Large intestine (tissue), 3 donors: ENCODE data around the gene MYG1. TPM values are rescaled to one million over a fixed set of nuclear protein-coding genes. Genes with fewer than 3 reads are reported as not detected.

ENCODE experiments used
- DNase-seq, 2 donors: peaks; one replicate each; pipeline versions ENCODE4 v3.0.0 to v3.0.0-alpha.2; 2013
- H3K27ac ChIP-seq: one replicate; pipeline ENCODE4 v1.5.1; 2013; ENCODE audit warnings: low read length
- H3K27me3 ChIP-seq: 2 replicates; pipeline ENCODE4 v1.6.1; 2013; ENCODE audit warnings: low read length; ENCODE audit not compliant: control insufficient read depth, insufficient read depth
- H3K36me3 ChIP-seq: 2 replicates; pipeline ENCODE4 v1.6.1; 2013; ENCODE audit warnings: low read length; ENCODE audit not compliant: control insufficient read depth, insufficient read depth
- H3K4me1 ChIP-seq: one replicate; pipeline ENCODE4 v1.6.1; 2013; ENCODE audit warnings: low read length; ENCODE audit not compliant: control insufficient read depth, insufficient read depth
- H3K4me3 ChIP-seq: one replicate; pipeline ENCODE4 v1.5.1; 2013; ENCODE audit warnings: low read length
- H3K9me3 ChIP-seq: one replicate; pipeline ENCODE4 v1.6.1; 2013; ENCODE audit warnings: mild to moderate bottlenecking, low read depth, low read length, moderate library complexity; ENCODE audit not compliant: control insufficient read depth
- WGBS: methylation state at CpG from one replicate; pipeline ENCODE4 v1.1.5; 2013; ENCODE audit warnings: low lambda C conversion rate; ENCODE audit not compliant: insufficient coverage; 5-methylcytosine and 5-hydroxymethylcytosine counted together
- polyA plus RNA-seq: library from polyadenylated mRNA; unstranded; fragments of 120-200 nt; gene quantifications from one replicate; pipeline ENCODE4 v1.2.1, GENCODE V29; 2013

Gene MYG1
- polyA plus RNA-seq, 1 donor = 46.3 TPM

GRCh38 chr12:53259891-53260290, 39.6 kb upstream of the MYG1 start:
- Histone ChIP-seq H3K27me3 (no peaks in the 10 kb centered on the region), H3K4me1 (no peaks in the 10 kb centered on the region), H3K4me3 (no peak overlapping the region), H3K27ac (no peak overlapping the region), H3K9me3 (no peaks in the 10 kb centered on the region), H3K36me3 (peaks cover 7% of the 10 kb centered on the region)
- no peak for DNase-seq
- 100% methylated on average over 1 of the region's 6 CpGs for WGBS

- Histone ChIP-seq H3K9me3 (no peaks in the 10 kb centered on the region), H3K4me1 (peaks cover 7% of the 10 kb centered on the region), H3K4me3 (no peak overlapping the region), H3K36me3 (no peaks in the 10 kb centered on the region), H3K27ac (no peak overlapping the region), H3K27me3 (no peaks in the 10 kb centered on the region)
- WGBS = 50% methylated on average over 1 of the region's 2 CpGs
- DNase-seq = no peak
Measured at GRCh38 chr12:53265783-53266182, 33.7 kb upstream of the MYG1 start.

- Histone ChIP-seq H3K4me3 (peak overlapping the region; percentile 74), H3K9me3 (no peaks in the 10 kb centered on the region), H3K36me3 (no peaks in the 10 kb centered on the region), H3K27me3 (no peaks in the 10 kb centered on the region), H3K4me1 (peaks cover 7% of the 10 kb centered on the region), H3K27ac (no peak overlapping the region)
- WGBS = 0% methylated on average over 3 of the region's 18 CpGs
- no peak for DNase-seq
Measured at GRCh38 chr12:53267306-53267998, 32.0 kb upstream of the MYG1 start.

GRCh38 chr12:53267999-53268629, 31.4 kb upstream of the MYG1 start, which contains the start of gene ESPL1:
ESPL1 (plus strand) TSS chr12:53268299; CDS start chr12:53268767, 468 bp downstream.
- peaks cover 7% of the 10 kb centered on the region for H3K4me1 ChIP-seq
- no peak within 1 kb of the TSS for H3K27ac ChIP-seq
- no peaks in the 10 kb centered on the region for H3K27me3 ChIP-seq
- peak; percentile 66 to 80 for DNase-seq
- peak within 1 kb of the TSS; percentile 74 for H3K4me3 ChIP-seq
- H3K9me3 ChIP-seq = no peaks in the 10 kb centered on the region
- no peaks in the 10 kb centered on the region for H3K36me3 ChIP-seq
- no CpG with 5 or more reads among the region's 58 CpGs for WGBS

GRCh38 chr12:53268630-53269562, 30.6 kb upstream of the MYG1 start:
- no peak for DNase-seq
- 20% methylated on average over 1 of the region's 20 CpGs for WGBS
- H3K4me1 ChIP-seq = peaks cover 7% of the 10 kb centered on the region
- H3K4me3 ChIP-seq = peak overlapping the region; percentile 74
- H3K9me3 ChIP-seq = no peaks in the 10 kb centered on the region
- H3K36me3 ChIP-seq = no peaks in the 10 kb centered on the region
- H3K27ac ChIP-seq = no peak overlapping the region
- H3K27me3 ChIP-seq = no peaks in the 10 kb centered on the region

GRCh38 chr12:53274445-53274844, 25.1 kb upstream of the MYG1 start:
- WGBS = no CpG with 5 or more reads among the region's 5 CpGs

GRCh38 chr12:53276511-53276910, 23.0 kb upstream of the MYG1 start:
- Histone ChIP-seq H3K36me3 (peaks cover 23% of the 10 kb centered on the region), H3K27me3 (no peaks in the 10 kb centered on the region), H3K9me3 (no peaks in the 10 kb centered on the region), H3K4me3 (no peak overlapping the region), H3K4me1 (peaks cover 22% of the 10 kb centered on the region), H3K27ac (no peak overlapping the region)
- no CpG with 5 or more reads among the region's 11 CpGs for WGBS
- DNase-seq = no peak

More at GRCh38 chr12:53274445-53274844, 25.1 kb upstream of the MYG1 start:
- no peak for DNase-seq
- no peak overlapping the region for H3K27ac ChIP-seq
- peaks cover 20% of the 10 kb centered on the region for H3K36me3 ChIP-seq
- H3K9me3 ChIP-seq = no peaks in the 10 kb centered on the region
- H3K4me3 ChIP-seq = no peak overlapping the region
- peaks cover 22% of the 10 kb centered on the region for H3K4me1 ChIP-seq
- no peaks in the 10 kb centered on the region for H3K27me3 ChIP-seq

GRCh38 chr12:53277981-53278380, 21.5 kb upstream of the MYG1 start:
- H3K36me3 ChIP-seq = peaks cover 36% of the 10 kb centered on the region
- H3K9me3 ChIP-seq = no peaks in the 10 kb centered on the region
- no peak overlapping the region for H3K27ac ChIP-seq
- WGBS = 100% methylated on average over 2 of the region's 9 CpGs
- H3K4me3 ChIP-seq = no peak overlapping the region
- peaks cover 22% of the 10 kb centered on the region for H3K4me1 ChIP-seq
- no peak for DNase-seq
- no peaks in the 10 kb centered on the region for H3K27me3 ChIP-seq

- Histone ChIP-seq H3K9me3 (no peaks in the 10 kb centered on the region), H3K36me3 (peaks cover 46% of the 10 kb centered on the region), H3K4me3 (peak overlapping the region; percentile 49), H3K27ac (peak overlapping the region; percentile 59), H3K4me1 (peaks cover 22% of the 10 kb centered on the region), H3K27me3 (no peaks in the 10 kb centered on the region)
- peak; percentile 57 to 78 for DNase-seq
- WGBS = no CpG with 5 or more reads among the region's 3 CpGs
Measured at GRCh38 chr12:53279283-53279869, 20.1 kb upstream of the MYG1 start.
